ENCODE data around the gene ANKRD16.

DNA sequence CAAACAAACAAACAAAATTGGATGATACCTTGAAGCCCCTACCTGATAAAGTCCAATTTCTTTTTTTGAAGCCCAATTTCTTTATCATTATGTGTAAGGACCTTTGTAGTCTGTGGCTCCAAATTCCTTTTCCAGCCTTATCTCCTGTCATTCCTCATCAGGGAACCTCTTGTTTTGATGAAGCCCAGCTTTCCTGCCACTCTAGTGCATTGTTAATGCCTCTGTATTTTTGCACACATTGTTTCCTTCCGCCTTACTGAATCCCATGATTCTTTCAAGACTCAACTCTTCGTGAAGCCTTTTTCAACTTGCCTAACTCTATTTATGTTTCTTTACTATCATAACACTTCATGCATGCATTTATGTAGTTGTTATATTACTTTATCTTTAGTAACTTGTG, 3.6 kb upstream of the ANKRD16 start:
- no peak for TF ChIP-seq CTCF (IDR thresholded peaks at IDR 0.05)
- no peak for TF ChIP-seq POLR2A (IDR thresholded peaks at IDR 0.05)
